Left lung (tissue), 10 donors: ENCODE results near the gene TCF12. TPM values are rescaled to one million over a fixed set of nuclear protein-coding genes. Genes with fewer than 3 reads are reported as not detected.

Source experiments
- ATAC-seq: fragments of 200-7000 bp; cut with Tn5 transposase; one replicate; pipeline ENCODE4 v1.9.1; 2020; ENCODE audit warnings: moderate library complexity
- DNase-seq, 4 donors: peaks; one replicate each; pipeline ENCODE4 v3.0.0-alpha.2; 2013 to 2020
- H3K27ac ChIP-seq, 2 donors: fragments of 200-600 bp; sonication (generic) in 1 of 2; one replicate each; pipeline versions ENCODE4 v1.5.0 to v1.8.0; 2020 to 2021
- H3K27me3 ChIP-seq, 2 donors: fragments of 200-600 bp; sonication (generic) in 1 of 2; one replicate each; pipeline versions ENCODE4 v1.5.0 to v1.8.0; 2020 to 2021
- H3K36me3 ChIP-seq, 2 donors: fragments of 200-600 bp; sonication (generic) in 1 of 2; one replicate each; pipeline versions ENCODE4 v1.5.0 to v1.8.0; 2020 to 2021
- H3K4me1 ChIP-seq, 2 donors: fragments of 200-600 bp; one replicate each; pipeline ENCODE4 v1.8.0; 2021
- H3K4me3 ChIP-seq, 2 donors: fragments of 200-600 bp; sonication (generic) in 1 of 2; one replicate each; pipeline versions ENCODE4 v1.5.0 to v1.8.0; 2020 to 2021; ENCODE audit warnings: mild to moderate bottlenecking in 1 of 2
- H3K9me3 ChIP-seq, 2 donors: fragments of 200-600 bp; sonication (generic) in 1 of 2; one replicate each; pipeline versions ENCODE4 v1.5.0 to v1.8.0; 2020 to 2021
- intact Hi-C, 2 donors: fragments of 100-400 bp; cut with DNase I; formaldehyde crosslinking; loops; one replicate each; pipeline versions ENCODE4 v1.11.2 to v1.14.2; 2022
- polyA plus RNA-seq, 6 donors: library from polyadenylated mRNA; unstranded; fragments of 120-200 nt; gene quantifications; one replicate each; pipeline ENCODE4 v1.2.1, GENCODE V29; 2013; ENCODE audit not compliant: insufficient read length in 6 of 6
- total RNA-seq, 2 donors: library from RNA; stranded (reverse); fragmentation: NEBNext Ultra II Directional; extraction: Animal tissue kit (Norgen Biotek cat#: 25700); gene quantifications; one replicate each; pipeline ENCODE4 v1.2.1, GENCODE V29; 2021
- TF ChIP-seq, protein P1 (sequence below), 2 donors: fragments of 200-600 bp; sonication (generic) in 1 of 2; IDR thresholded peaks; one replicate each; pipeline versions ENCODE4 v1.5.0 to v1.8.0; 2021; ENCODE audit warnings: antibody characterized with exemption in 2 of 2
- donor health status: DM: no; HTN: yes; CAD: no.
- donor health status: DM: no; HTN: no; CAD: no.

Gene TCF12
- total and polyA plus RNA-seq, 8 donors = 106 to 148 (median 130) TPM

DNA sequence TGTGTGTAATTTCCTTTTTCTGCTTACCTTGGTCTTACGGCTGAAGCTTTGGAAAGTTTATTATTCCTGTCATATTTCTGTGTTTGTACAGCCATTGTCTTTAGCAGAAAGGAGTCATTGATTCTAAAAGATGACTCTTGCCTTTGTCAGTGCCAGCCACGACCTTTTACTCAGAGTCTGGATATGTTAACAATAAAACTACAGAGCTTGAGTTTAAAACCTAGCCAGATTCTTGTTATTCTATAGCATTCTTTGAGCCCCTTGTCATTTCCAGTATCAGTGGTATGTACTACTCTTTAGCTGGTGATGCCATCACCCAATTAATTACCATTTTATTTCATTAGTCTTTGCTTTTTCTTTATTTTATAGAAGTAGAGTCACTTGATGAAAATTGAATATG, 142.4 kb downstream of the TCF12 start:
- ATAC-seq (no peak), DNase-seq (no peak)
- Histone ChIP-seq H3K27me3 (no peaks in the 10 kb centered on the region), H3K27ac (no peak overlapping the region), H3K4me1 (peaks cover 0 to 13% of the 10 kb centered on the region in 2 donors), H3K4me3 (no peak overlapping the region), H3K9me3 (no peaks in the 10 kb centered on the region), H3K36me3 (no peaks in the 10 kb centered on the region)
- TF ChIP-seq, protein P1, sequence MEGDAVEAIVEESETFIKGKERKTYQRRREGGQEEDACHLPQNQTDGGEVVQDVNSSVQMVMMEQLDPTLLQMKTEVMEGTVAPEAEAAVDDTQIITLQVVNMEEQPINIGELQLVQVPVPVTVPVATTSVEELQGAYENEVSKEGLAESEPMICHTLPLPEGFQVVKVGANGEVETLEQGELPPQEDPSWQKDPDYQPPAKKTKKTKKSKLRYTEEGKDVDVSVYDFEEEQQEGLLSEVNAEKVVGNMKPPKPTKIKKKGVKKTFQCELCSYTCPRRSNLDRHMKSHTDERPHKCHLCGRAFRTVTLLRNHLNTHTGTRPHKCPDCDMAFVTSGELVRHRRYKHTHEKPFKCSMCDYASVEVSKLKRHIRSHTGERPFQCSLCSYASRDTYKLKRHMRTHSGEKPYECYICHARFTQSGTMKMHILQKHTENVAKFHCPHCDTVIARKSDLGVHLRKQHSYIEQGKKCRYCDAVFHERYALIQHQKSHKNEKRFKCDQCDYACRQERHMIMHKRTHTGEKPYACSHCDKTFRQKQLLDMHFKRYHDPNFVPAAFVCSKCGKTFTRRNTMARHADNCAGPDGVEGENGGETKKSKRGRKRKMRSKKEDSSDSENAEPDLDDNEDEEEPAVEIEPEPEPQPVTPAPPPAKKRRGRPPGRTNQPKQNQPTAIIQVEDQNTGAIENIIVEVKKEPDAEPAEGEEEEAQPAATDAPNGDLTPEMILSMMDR (IDR thresholded peaks at IDR 0.05) = no peak
- intact Hi-C loops = no loop called here

DNA sequence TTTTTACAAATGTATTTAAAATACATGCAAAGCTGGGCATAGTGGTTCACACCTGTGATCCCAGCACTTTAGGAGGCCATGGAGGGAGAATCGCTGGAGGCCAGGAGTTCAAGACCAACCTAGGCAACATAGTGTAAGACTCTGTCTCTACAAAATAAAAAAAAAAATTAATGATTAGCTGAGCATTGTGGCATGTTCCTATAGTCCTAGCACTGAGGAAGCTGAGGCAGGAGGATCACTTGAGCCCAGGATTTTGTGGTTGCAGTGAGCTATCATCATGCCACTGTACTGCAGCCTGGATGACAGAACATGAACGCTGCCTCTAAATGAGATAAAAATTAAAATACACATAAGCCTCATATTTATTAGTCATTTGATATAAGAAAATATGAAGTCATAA, 142.8 kb downstream of the TCF12 start:
- TF ChIP-seq, protein P1 (IDR thresholded peaks at IDR 0.05) = no peak
- intact Hi-C loops = no loop called here
- Histone ChIP-seq H3K27me3 (no peaks in the 10 kb centered on the region), H3K36me3 (no peaks in the 10 kb centered on the region), H3K27ac (no peak overlapping the region), H3K4me3 (no peak overlapping the region), H3K9me3 (no peaks in the 10 kb centered on the region), H3K4me1 (peaks cover 0 to 13% of the 10 kb centered on the region in 2 donors)
- ATAC-seq (no peak), DNase-seq (no peak)

DNA sequence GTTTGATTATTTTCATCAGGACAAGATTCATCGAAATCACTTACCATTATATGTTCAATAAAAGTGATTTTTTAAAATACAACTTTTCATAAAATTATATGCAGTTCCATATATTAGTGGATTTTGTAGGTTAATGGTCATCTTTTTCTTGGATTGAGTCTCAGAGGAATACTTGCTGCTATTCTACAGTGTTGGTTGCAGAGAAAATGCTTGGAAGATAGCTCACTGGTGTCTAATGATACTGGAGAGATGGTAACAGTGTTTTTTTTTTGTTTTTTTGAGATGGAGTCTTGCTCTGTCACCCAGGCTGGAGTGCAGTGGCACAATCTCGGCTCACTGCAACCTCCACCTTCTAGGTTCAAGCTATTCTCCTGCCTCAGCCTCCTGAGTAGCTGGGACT, 143.3 kb downstream of the TCF12 start:
- Histone ChIP-seq H3K9me3 (no peaks in the 10 kb centered on the region), H3K27ac (no peak overlapping the region), H3K36me3 (no peaks in the 10 kb centered on the region), H3K27me3 (no peaks in the 10 kb centered on the region), H3K4me1 (peaks cover 0 to 14% of the 10 kb centered on the region in 2 donors), H3K4me3 (no peak overlapping the region)
- intact Hi-C loops = no loop called here
- ATAC-seq (no peak), DNase-seq (no peak)
- TF ChIP-seq, protein P1 (IDR thresholded peaks at IDR 0.05) = no peak

DNA sequence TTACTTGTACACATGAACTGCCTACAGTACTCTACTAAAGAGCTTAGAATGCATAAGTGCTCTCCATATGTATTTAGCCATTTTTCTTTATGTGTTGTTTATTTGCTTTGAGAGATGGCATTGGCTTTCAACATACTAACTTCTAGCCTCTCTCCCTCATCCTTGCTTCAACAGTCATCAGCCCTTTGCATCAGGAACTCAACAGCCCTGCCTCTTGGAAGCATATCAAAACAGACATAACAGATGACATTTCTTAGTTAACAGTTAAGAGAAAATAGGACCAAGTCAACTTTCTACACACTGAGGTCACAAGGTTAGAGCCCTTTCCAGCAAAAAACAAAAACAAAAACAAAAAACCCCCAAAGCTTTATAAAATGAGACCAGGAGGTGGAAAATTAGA, 145.6 kb downstream of the TCF12 start:
- ATAC-seq (no peak), DNase-seq (no peak)
- TF ChIP-seq, protein P1 (IDR thresholded peaks at IDR 0.05) = no peak
- no peaks in the 10 kb centered on the region for H3K36me3 ChIP-seq
- no peak overlapping the region for H3K4me3 ChIP-seq
- no peaks in the 10 kb centered on the region for H3K27me3 ChIP-seq
- intact Hi-C loops = no loop called here
- H3K27ac ChIP-seq = no peak overlapping the region
- no peaks in the 10 kb centered on the region for H3K9me3 ChIP-seq
- H3K4me1 ChIP-seq = peaks cover 0 to 12% of the 10 kb centered on the region in 2 donors

DNA sequence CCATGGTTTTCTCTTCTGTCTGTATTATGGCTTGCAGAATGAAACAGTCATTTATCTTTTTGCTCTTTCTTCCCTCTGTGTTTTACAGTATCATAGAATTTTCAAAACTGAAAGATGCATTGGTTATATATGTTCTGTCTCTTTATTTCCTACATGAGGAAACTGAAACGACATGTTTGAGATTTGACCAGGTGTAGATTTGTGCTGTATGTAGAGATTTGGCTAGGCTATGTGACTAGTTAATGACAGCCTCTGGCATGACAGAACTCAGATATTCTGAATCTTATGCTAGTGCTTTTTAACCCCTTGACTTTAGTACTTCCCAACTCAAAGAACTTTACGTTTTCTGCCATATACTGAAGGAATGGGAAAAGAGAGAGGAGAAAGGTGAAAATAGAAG, 151.0 kb downstream of the TCF12 start:
- Histone ChIP-seq H3K36me3 (no peaks in the 10 kb centered on the region), H3K27ac (no peak overlapping the region), H3K9me3 (no peaks in the 10 kb centered on the region), H3K27me3 (no peaks in the 10 kb centered on the region), H3K4me1 (peaks cover 0 to 12% of the 10 kb centered on the region in 2 donors), H3K4me3 (no peak overlapping the region)
- DNase-seq = no peak
- ATAC-seq = no peak
- TF ChIP-seq, protein P1 (IDR thresholded peaks at IDR 0.05) = no peak
- intact Hi-C loops = no loop called here
